Fibroblast of peridontal ligament (primary cell): Measurements from ENCODE around the gene ATP9B.

Experiments used
- DNase-seq: peaks from one replicate; pipeline ENCODE4 v3.0.0-alpha.2; 2010; ENCODE audit errors: extremely low read depth

Gene ATP9B

DNA sequence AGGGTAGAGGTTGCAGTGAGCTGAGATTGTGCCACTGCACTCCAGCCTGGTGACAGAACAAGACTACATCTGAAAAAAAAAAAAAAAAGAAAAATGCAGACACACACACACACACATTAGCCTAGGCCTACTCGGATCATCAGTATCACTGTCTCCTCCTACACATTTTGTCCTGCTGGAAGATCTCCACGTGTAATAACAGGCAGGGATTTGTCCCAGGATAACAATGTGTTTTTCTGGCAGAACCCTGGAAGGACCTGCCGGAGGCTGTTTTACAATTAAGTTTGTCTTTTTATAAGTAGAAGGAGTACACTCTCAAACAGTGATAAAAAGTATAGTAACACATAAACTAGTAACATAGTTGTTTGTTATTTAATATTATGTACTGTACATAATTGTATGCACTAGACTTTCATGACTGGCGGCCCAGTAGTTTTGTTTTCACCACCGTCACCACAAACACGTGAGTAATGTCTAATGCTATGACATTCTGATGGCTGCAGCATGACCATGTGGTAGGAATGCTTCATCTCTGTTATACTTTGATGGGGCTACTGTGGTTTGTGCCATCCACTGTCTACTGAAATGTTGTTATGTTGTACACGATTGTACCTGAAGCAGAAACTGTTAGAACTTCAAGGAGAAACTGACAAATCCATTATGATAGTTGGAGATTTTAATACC is 130.6 kb downstream of the ATP9B start:
- DNase-seq = peak; percentile 17

GRCh38 chr18:79200546-79201268 is 131.5 kb downstream of the ATP9B start:
- DNase-seq = no peak

GRCh38 chr18:79203017-79203605 is 133.9 kb downstream of the ATP9B start:
- DNase-seq = no peak

DNA sequence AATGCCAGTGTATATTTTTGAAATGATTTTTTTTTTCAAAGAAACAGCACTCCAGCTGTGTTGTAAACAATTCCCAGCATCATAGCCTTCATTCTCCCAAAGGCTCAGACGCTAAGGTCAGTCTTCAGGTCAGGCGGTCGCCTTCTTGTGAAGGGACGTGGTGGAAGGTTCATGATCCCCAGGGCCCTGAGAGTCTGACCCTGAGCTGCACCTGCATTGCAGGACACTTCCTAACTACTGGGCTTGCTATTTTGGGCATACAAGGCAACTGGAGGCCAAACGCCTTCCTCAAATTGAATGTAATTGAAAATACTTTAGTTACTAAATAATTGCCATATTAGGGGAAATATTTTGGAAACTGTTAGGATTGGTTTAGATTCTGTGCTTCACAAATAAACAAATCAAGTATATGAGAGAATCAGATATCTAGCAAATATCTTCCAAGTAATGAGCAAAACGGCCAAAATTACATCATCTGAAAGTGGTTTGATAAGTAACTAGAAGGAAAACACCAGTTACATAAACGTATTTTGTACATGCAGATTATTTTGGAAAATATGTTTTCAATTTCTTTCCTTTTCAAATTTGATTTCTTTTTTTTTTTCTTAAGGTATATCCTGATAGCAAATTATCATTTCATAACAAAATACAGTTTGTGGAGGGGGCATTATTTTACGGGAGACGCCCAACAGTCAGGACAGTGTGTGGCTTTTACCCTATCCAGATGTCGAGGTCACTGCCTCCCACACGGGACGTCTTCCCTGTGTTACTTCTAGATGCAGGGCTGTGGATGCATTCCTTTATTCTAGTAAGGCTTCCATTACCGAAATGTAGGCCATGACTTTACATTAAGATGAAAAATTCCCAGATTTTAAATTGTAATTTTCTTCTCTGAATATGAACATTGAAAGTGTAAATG is 136.0 kb downstream of the ATP9B start:
- no peak for DNase-seq

- DNase-seq = no peak
These were observed 137.2 kb downstream of the ATP9B start for GRCh38 chr18:79206444-79206843.

DNA sequence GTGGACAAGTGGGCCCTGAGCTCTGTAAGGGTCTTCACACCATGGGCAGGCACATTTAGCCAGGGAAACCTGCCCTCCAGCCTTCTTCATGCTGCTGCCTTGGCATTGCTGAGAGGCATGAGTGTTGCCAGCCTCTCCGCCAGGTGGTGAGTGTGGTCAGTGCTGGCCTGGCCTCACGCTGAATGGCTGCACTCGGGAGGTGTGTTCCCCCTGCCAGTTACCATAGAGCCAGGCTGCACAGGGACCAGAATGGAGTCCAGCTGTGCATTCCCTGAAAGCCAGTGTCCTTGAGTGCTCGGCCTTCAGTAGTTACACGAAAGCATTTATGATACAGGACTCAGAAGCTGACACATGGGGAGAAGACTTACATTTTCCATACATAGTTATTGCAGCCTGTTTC is 139.7 kb downstream of the ATP9B start:
- no peak for DNase-seq

DNA sequence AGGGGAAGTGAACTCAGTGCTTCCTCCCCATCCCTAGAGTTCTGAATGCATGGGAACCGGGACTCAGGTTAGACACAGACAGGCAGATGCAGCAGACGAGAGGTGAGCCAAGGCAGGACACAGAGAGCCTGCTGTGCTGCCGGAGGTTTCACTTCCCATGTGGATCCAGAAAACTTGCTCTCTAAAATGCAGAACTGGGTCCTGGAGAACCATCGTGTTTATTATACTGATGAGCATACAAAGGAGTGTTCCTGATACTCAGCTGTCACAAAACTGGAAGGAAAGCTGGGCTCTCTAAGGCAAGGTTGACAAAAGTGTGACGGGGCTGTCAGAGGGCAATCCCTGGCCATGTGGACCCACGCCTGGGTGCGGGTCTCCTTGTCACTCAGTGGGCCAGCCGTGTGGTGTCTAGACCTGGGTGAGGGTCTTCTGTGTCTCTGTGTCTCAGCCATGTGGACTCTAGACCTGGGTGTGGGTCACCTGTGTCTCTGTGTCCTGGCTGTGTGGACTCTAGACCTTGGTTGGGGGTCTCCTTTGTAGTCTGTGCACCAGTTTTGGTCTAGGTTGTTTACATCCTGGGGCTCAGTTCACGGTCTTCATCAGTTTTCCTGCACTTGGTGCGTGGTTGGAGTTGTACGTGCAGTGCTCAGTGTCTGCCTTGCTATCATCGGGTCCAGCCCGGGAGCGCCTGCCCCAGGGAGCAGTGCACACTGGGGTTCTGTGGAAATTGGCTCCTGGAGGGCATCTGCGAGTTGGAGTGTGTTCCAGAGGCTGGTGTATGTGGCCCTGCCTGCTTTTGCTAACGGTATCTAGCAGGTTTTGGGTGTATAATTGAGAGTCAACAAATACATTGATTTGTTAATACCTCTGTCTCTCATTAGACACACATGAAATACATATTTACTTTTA is 141.1 kb downstream of the ATP9B start:
- DNase-seq = no peak

- peak; percentile 7 for DNase-seq
These were observed 142.7 kb downstream of the ATP9B start for GRCh38 chr18:79211844-79212243.

DNA sequence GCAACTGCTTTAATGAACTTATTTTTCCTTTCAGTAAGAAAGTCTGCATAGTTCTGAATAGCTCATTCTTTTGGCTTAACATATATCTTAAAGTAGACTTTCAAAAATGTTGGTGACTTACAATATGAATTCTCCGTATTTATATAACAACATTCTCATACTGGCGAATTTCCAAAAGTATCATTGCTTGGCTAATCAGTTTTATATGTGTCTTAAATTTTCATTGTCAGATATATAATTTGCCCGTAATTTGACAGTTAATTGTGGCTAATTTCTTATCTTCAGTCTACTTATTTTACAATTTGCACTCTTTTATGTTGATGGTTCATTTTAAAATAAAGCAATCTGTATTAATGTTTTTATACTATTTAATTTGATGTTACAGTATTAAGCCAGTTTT is 144.9 kb downstream of the ATP9B start:
- no peak for DNase-seq

DNA sequence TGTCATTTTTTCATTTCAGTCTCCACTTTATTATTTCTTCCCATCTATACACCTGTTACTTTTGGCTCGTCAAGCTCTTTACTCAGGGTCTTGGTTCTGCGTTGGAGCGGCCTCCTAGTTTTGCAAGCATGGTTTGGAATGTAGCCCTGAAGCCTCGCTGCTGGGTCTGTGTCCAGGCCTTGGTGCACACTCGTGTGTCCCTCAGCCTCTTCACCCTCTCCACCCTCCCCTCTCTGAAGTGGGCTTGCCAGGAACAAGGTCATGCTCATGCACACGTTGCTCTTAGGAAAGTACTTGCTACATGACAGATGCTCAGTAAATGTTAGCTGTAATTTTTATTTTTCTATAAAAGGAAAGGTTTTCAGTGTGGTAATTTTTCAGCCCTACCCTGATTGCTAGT is 147.0 kb downstream of the ATP9B start:
- DNase-seq = no peak

GRCh38 chr18:79217979-79218604 is 148.9 kb downstream of the ATP9B start:
- no peak for DNase-seq

DNA sequence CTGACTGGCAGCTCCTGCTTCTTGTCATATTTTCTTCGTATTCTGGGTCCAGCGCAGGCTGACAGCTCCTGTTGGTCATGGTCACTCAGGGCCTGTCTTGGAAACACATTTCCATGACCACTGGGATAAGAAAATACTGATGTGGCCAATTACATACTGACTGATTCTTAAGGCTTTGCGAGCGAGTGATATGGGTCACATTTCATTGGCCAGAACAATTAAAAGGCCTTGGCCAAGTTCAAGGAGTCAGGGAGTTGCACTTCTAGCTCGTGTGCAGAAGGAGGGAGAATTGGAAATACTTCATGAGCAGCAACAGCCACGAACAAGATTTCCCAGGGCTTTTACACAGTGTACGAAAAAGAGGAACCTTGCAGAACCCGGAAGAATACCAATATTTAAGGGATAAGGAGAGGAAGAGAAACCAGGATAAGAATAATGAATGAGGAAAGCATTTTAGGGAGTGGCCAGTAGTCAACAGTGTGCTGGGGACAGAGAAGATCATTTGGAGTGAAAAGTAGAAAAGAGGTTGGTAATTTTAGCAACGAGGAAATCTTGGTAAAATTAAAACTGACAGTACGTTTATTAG is 149.5 kb downstream of the ATP9B start:
- no peak for DNase-seq

DNA sequence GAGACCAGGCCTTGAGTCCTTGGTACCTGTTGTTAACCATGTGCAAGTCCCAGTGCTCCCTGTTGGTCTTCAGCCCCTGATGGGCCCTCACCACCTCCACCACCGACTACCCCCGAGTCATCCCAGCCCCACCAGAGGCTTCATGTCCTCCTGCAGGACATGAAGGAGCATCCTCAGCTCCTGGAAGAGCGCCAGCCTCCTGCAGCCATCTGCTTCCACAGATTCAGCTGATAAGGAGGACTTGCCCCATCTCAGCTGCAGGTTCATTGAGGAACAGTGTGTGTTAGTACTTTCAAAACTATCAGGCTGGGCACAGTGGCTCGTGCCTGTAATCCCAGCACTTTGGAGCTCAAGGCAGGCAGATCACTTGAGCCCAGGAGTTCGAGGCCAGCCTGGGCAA is 151.9 kb downstream of the ATP9B start:
- no peak for DNase-seq

DNA sequence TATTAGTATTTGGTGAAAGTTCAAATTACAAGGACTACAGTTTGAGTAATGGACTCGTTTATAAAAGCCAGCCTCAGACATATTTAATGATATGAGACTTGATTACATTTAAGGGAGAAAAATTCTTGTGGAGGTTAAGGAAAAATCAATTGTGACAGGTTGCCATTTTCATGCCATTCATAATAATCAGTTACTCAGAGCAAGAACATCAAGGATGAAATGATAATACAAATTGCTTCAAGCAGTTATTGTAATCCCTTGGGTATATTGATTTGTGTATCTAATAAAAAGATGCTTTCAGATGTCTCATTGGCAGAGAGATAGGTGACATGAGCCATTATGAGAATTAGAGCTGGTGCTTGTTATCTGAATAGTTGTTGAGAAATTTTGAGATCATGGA is 153.6 kb downstream of the ATP9B start:
- no peak for DNase-seq

DNA sequence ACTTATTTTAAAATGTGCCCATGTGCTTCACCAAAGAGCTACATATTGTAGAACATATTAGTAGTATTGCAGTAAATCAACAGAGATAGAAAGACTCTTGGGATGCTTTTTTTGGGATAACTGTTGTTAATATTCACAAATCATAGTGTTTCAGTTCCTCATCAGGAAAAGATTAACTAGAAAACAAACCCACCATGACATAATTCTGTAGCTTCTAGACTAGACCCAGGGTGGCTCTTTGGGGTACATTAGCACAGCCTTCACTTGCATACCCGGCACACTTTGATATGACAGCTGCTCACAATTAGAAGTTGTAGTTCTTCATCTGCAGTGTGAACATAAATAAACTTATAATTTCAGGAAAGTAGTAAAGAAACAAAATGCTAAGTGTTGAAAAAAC is 154.2 kb downstream of the ATP9B start:
- DNase-seq = no peak

GRCh38 chr18:79224381-79224780 is 155.2 kb downstream of the ATP9B start:
- no peak for DNase-seq

DNA sequence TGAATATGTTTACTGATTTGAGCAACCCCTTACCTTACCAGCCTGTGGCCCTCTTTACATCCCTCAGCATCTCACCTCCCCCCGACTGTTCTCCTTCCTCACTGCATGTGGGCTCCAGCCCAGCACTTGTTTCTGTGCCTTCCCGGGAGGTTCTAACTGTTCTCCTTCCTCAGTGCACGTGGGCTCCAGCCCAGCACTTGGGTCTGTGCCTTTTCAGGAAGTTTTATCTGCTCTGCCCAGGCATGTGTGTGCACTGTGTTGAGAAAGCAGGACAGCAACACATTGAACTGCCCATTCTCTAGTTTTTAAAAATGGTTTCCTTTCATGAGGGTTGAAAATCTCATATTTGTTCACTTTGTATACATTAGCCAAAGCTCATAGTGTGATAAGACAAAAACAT is 158.4 kb downstream of the ATP9B start:
- DNase-seq = no peak

GRCh38 chr18:79229431-79229830 is 160.2 kb downstream of the ATP9B start:
- no peak for DNase-seq

GRCh38 chr18:79234438-79234837 is 165.2 kb downstream of the ATP9B start:
- DNase-seq = no peak

- DNase-seq = no peak
These were observed 170.4 kb downstream of the ATP9B start for GRCh38 chr18:79239631-79240030.
